Hepatocyte (in vitro differentiated cells): Measurements from ENCODE around the gene CALML6. TPM values are rescaled to one million over a fixed set of nuclear protein-coding genes. Genes with fewer than 3 reads are reported as not detected.

ENCODE experiments used
- DNase-seq: peaks from one replicate; pipeline ENCODE4 v3.0.0-alpha.2; 2016; ENCODE audit warnings: low spot score
- H2AFZ ChIP-seq: fragments of 200-600 bp; sonication (generic); 2 replicates; pipeline ENCODE4 v1.6.0; 2016; ENCODE audit warnings: antibody characterized with exemption, mild to moderate bottlenecking
- H3K27ac ChIP-seq: fragments of 200-600 bp; sonication (generic); 2 replicates; pipeline ENCODE4 v1.5.1; 2016; ENCODE audit warnings: mild to moderate bottlenecking
- H3K27me3 ChIP-seq: fragments of 200-600 bp; sonication (generic); 2 replicates; pipeline ENCODE4 v1.6.1; 2016
- H3K36me3 ChIP-seq: fragments of 200-600 bp; sonication (generic); replicated peaks from 2 replicates; pipeline ENCODE4 v1.5.1; 2016; ENCODE audit warnings: low read depth; ENCODE audit not compliant: insufficient read depth
- H3K4me1 ChIP-seq: fragments of 200-600 bp; sonication (generic); 2 replicates; pipeline ENCODE4 v1.5.1; 2016; ENCODE audit warnings: mild to moderate bottlenecking, moderate library complexity; ENCODE audit not compliant: insufficient read depth
- H3K4me2 ChIP-seq: fragments of 200-600 bp; sonication (generic); 2 replicates; pipeline ENCODE4 v1.6.0; 2016
- H3K4me3 ChIP-seq: fragments of 200-600 bp; sonication (generic); 2 replicates; pipeline ENCODE4 v1.5.1; 2016; ENCODE audit warnings: mild to moderate bottlenecking
- H3K79me2 ChIP-seq: fragments of 200-600 bp; sonication (generic); 2 replicates; pipeline ENCODE4 v1.6.0; 2017; ENCODE audit warnings: mild to moderate bottlenecking
- H3K9me2 ChIP-seq: fragments of 200-600 bp; sonication (generic); replicated peaks from 2 replicates; pipeline ENCODE4 v1.6.0; 2017; ENCODE audit warnings: mild to moderate bottlenecking; ENCODE audit not compliant: insufficient read depth
- H3K9me3 ChIP-seq: fragments of 200-600 bp; sonication (generic); 2 replicates; pipeline ENCODE4 v1.5.1; 2016; ENCODE audit warnings: low read depth, mild to moderate bottlenecking
- H4K20me1 ChIP-seq: fragments of 200-600 bp; sonication (generic); 2 replicates; pipeline ENCODE4 v1.6.0; 2016; ENCODE audit warnings: mild to moderate bottlenecking; ENCODE audit not compliant: insufficient read depth, poor library complexity, severe bottlenecking
- EZH2 ChIP-seq: fragments of 200-600 bp; sonication (generic); IDR thresholded peaks from 2 replicates; pipeline ENCODE4 v1.6.1; 2016; ENCODE audit warnings: antibody characterized with exemption, mild to moderate bottlenecking, borderline replicate concordance
- EZH2phosphoT487 ChIP-seq: fragments of 200-600 bp; sonication (generic); IDR thresholded peaks from one replicate; pipeline ENCODE4 v1.6.1; 2018; ENCODE audit warnings: antibody characterized with exemption, mild to moderate bottlenecking, low read depth, moderate library complexity; ENCODE audit not compliant: unreplicated experiment, severe bottlenecking
- WGBS: methylation state at CpG from one replicate; pipeline ENCODE4 v1.1.6; 2016; ENCODE audit warnings: low lambda C conversion rate; ENCODE audit errors: missing lambda C conversion rate; 5-methylcytosine and 5-hydroxymethylcytosine counted together
- polyA plus RNA-seq: library from polyadenylated mRNA; unstranded; fragments of >200 nt; fragmentation: Nextera tagmentation; extraction: Ambion mirVana; gene quantifications from 2 replicates; pipeline ENCODE4 v1.2.1, GENCODE V29; 2016
- total RNA-seq: library from RNA; depleted of rRNA; stranded (reverse); fragments of >200 nt; gene quantifications from 2 replicates; pipeline ENCODE4 v1.2.3, GENCODE V29; 2014
- TF ChIP-seq, protein P1 (sequence below): fragments of 200-600 bp; sonication (generic); IDR thresholded peaks from 2 replicates; pipeline ENCODE4 v1.5.1; 2016; ENCODE audit warnings: antibody characterized with exemption, mild to moderate bottlenecking; ENCODE audit not compliant: poor library complexity

CALML6 gene
- total and polyA plus RNA-seq, 2 experiments from 2014 or later: 0.33 to 0.53 TPM

DNA sequence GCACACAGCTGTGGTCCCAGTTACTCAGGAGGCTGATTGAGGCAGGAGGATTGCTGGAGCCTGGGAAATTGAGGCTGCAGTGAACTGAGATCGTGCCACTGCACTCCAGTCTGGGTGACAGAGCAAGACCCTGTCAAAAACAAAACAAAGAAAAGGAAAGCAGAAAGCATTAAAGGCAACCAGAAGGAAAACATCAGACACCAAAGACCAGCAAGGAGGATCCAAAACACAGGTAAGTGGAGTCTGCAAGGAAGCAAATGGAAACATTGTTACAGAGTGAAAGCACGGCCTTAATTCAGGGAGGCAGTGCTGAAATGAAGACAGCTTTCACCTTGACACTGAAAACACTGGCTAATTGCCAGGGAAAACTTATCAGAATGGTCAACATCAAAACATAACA is 47.7 kb downstream of the CALML6 start:
- H3K36me3 ChIP-seq: no peaks in the 10 kb centered on the region
- TF ChIP-seq EZH2phosphoT487: no peak
- TF ChIP-seq, protein P1, sequence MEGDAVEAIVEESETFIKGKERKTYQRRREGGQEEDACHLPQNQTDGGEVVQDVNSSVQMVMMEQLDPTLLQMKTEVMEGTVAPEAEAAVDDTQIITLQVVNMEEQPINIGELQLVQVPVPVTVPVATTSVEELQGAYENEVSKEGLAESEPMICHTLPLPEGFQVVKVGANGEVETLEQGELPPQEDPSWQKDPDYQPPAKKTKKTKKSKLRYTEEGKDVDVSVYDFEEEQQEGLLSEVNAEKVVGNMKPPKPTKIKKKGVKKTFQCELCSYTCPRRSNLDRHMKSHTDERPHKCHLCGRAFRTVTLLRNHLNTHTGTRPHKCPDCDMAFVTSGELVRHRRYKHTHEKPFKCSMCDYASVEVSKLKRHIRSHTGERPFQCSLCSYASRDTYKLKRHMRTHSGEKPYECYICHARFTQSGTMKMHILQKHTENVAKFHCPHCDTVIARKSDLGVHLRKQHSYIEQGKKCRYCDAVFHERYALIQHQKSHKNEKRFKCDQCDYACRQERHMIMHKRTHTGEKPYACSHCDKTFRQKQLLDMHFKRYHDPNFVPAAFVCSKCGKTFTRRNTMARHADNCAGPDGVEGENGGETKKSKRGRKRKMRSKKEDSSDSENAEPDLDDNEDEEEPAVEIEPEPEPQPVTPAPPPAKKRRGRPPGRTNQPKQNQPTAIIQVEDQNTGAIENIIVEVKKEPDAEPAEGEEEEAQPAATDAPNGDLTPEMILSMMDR: no peak
- no peak for TF ChIP-seq EZH2
- H4K20me1 ChIP-seq: no peaks in the 10 kb centered on the region
- no peaks in the 10 kb centered on the region for H3K9me2 ChIP-seq
- 86% methylated on average over 2 of the region's 2 CpGs for WGBS
- DNase-seq: no peak
- H3K27ac ChIP-seq: no peak overlapping the region
- H3K79me2 ChIP-seq: no peaks in the 10 kb centered on the region
- H3K4me3 ChIP-seq: no peak overlapping the region
- no peaks in the 10 kb centered on the region for H3K9me3 ChIP-seq
- H3K4me2 ChIP-seq: no peak overlapping the region
- H2AFZ ChIP-seq: no peak overlapping the region
- no peaks in the 10 kb centered on the region for H3K27me3 ChIP-seq
- H3K4me1 ChIP-seq: peaks cover 9% of the 10 kb centered on the region

DNA sequence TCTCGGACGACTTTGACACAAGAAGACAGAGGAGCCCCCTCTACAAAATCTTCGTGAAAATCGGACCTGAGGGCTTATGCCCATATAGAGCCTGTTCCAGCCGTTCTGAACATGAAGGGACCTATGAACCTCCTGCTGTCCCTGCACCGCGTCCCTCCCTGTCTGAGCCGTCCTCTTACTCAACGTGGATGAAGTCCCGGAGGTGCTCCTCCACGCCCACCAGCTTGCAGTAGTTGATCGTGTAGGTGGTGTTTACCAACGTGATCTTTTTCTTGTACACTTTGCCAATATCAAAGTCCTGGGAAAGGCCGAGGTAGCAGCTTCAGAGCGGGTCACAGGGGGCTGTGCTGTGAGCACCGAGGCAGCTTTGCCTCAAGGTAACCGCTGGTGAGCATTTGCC is 48.5 kb downstream of the CALML6 start:
- no peaks in the 10 kb centered on the region for H3K27me3 ChIP-seq
- H3K4me2 ChIP-seq: no peak overlapping the region
- no peaks in the 10 kb centered on the region for H3K79me2 ChIP-seq
- TF ChIP-seq EZH2phosphoT487: no peak
- no peak for TF ChIP-seq EZH2
- TF ChIP-seq, protein P1: no peak
- DNase-seq: no peak
- no peak overlapping the region for H3K27ac ChIP-seq
- H3K4me1 ChIP-seq: peaks cover 9% of the 10 kb centered on the region
- no peaks in the 10 kb centered on the region for H3K36me3 ChIP-seq
- H3K9me2 ChIP-seq: no peaks in the 10 kb centered on the region
- no peaks in the 10 kb centered on the region for H3K9me3 ChIP-seq
- no peaks in the 10 kb centered on the region for H4K20me1 ChIP-seq
- 83% methylated on average over 17 of the region's 17 CpGs for WGBS
- no peak overlapping the region for H2AFZ ChIP-seq
- no peak overlapping the region for H3K4me3 ChIP-seq

DNA sequence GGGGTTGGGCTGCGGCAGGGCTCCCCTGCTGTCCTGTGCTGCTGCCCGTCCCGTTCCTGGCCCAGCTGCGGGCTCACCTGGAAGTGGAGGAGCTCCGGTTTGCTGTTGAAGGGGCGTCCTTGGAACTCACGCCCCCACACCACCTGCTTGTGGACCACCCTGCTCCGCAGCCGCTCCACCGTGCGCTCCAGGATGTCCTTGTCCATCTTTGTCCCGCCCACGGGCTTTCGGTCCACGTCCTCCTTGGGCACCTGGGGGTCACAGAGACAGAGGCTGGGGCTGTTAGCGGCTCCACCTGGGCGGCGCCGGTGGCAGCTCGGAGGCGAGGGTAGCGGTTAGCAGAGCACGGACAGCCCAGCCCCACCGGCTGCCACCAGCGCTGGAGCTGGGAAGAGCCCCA is 49.8 kb downstream of the CALML6 start:
- TF ChIP-seq EZH2phosphoT487: no peak
- TF ChIP-seq, protein P1: no peak
- TF ChIP-seq EZH2: no peak
- Histone ChIP-seq H3K36me3 (no peaks in the 10 kb centered on the region), H3K9me2 (no peaks in the 10 kb centered on the region), H2AFZ (no peak overlapping the region), H4K20me1 (no peaks in the 10 kb centered on the region), H3K27ac (no peak overlapping the region), H3K4me1 (peaks cover 9% of the 10 kb centered on the region), H3K9me3 (no peaks in the 10 kb centered on the region), H3K4me3 (no peak overlapping the region), H3K79me2 (no peaks in the 10 kb centered on the region), H3K27me3 (no peaks in the 10 kb centered on the region), H3K4me2 (no peak overlapping the region)
- no peak for DNase-seq
- WGBS: 91% methylated on average over 25 of the region's 25 CpGs

DNA sequence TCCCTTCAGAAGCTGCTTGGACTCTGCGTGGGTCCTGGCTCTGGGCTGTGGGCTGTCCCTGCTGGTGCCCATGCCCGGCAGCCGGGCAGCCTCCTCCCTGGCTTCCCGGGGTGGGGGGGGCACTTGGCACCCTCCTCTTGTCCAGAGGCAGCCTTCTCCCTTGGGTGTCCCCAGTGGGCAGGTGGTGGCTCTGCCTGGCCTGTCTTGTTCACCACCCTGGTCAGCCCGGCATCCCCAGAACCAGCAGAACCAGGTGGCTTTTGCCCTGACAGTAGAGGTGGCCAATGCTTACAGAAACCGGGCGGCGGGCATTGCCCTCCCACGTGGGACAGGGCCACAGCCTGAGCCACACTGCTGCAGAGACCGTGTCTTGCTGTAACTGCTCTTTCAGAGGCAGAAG is 50.5 kb downstream of the CALML6 start:
- 94% methylated on average over 10 of the region's 10 CpGs for WGBS
- H2AFZ ChIP-seq: no peak overlapping the region
- H3K79me2 ChIP-seq: no peaks in the 10 kb centered on the region
- TF ChIP-seq, protein P1: no peak
- TF ChIP-seq EZH2 (no peak), EZH2phosphoT487 (no peak)
- H3K4me3 ChIP-seq: no peak overlapping the region
- H3K36me3 ChIP-seq: no peaks in the 10 kb centered on the region
- H4K20me1 ChIP-seq: no peaks in the 10 kb centered on the region
- H3K27ac ChIP-seq: no peak overlapping the region
- peaks cover 2% of the 10 kb centered on the region for H3K4me1 ChIP-seq
- no peaks in the 10 kb centered on the region for H3K9me3 ChIP-seq
- H3K27me3 ChIP-seq: no peaks in the 10 kb centered on the region
- no peaks in the 10 kb centered on the region for H3K9me2 ChIP-seq
- DNase-seq: no peak
- H3K4me2 ChIP-seq: no peak overlapping the region
